ENCODE measurements around the gene FAXDC2. TPM values are rescaled to one million over a fixed set of nuclear protein-coding genes. Genes with fewer than 3 reads are reported as not detected.

The FAXDC2 gene
- total and polyA plus RNA-seq, 2 of the 13 experiments (the other 11 are each of a cell fraction or from before 2014, with no cell fraction given), result 4.7 to 58.8 TPM

DNA sequence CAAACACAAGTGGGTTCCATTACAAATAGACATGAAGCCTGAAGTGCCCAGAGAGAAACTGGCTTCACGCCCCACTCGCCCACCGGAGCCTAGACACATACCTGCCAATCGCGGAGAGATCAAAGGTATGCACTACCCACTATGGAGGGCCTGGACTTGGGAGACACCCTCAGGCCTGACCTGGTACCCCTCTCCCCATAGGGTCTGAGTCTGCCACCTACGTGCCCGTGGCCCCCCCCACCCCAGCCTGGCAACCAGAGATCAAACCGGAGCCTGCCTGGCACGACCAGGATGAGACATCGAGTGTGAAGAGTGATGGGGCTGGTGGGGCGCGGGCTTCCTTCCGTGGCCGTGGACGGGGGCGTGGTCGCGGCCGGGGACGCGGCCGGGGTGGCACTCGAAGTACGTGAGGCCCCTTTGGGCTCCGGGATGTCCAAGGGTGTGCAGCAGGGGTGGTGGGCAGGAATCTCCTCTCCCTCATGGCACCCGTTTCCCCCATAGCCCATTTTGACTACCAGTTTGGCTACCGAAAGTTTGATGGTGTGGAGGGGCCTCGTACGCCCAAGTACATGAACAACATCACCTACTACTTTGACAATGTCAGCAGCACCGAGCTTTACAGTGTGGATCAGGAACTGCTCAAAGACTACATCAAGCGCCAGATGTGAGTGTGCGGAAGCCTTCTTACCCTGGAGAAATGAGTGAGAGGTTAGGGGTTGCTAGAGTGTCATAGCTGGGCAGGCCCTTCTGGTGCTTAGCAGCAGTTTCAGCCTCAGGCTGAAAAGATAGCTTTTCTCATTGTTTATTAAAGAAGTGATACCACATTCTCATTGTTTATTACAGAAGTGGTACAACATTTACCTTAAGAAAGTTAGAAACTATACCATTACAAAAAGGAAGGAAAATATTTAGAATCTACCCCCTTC is 56.5 kb downstream of the FAXDC2 start:
- no peaks in the 10 kb centered on the region for H3K4me1 ChIP-seq (ENCODE audit: insufficient read depth, low read length)
- no peak overlapping the region for H3K4me3 ChIP-seq (replicated peaks in 1 of 3; ENCODE audit: insufficient read depth in 1 of 3, low read depth in 2 of 3, low read length in 3 of 3)
- H4K20me1 ChIP-seq (ENCODE audit: insufficient read depth, low read length), result peaks cover 7% of the 10 kb centered on the region; the same call in 1 of the 2 replicates
- intact Hi-C loops (cut with micrococcal nuclease; ENCODE audit: unreplicated experiment), result no loop called here
- in situ Hi-C loops (cut with HindIII; ENCODE audit: extremely low pct_ligation_motif_present, low pct_unique_long_range_greater_than_20kb), result no loop called here
- POLR2A ChIA-PET, result no interaction called here
- TF ChIP-seq ZNF441 (CRISPR knock-in tag; IDR thresholded peaks at IDR 0.05; ENCODE audit: borderline replicate concordance) (no peak), TCF7 (IDR thresholded peaks at IDR 0.05; ENCODE audit: low read depth) (no peak), ZNF605 (CRISPR knock-in tag; IDR thresholded peaks at IDR 0.05) (no peak), ZSCAN12 (CRISPR knock-in tag; IDR thresholded peaks at IDR 0.05) (no peak), MXD4 (CRISPR knock-in tag; IDR thresholded peaks at IDR 0.05) (no peak), RBM22 (optimal IDR thresholded peaks at IDR 0.05; ENCODE audit: low read length) (peak; percentile 87), AGO2 (optimal IDR thresholded peaks at IDR 0.05; ENCODE audit: low read depth, low read length) (peak; percentile 90), ZNF724P (CRISPR knock-in tag; IDR thresholded peaks at IDR 0.05; ENCODE audit: borderline replicate concordance) (no peak)
- TF ChIP-seq, protein P1, sequence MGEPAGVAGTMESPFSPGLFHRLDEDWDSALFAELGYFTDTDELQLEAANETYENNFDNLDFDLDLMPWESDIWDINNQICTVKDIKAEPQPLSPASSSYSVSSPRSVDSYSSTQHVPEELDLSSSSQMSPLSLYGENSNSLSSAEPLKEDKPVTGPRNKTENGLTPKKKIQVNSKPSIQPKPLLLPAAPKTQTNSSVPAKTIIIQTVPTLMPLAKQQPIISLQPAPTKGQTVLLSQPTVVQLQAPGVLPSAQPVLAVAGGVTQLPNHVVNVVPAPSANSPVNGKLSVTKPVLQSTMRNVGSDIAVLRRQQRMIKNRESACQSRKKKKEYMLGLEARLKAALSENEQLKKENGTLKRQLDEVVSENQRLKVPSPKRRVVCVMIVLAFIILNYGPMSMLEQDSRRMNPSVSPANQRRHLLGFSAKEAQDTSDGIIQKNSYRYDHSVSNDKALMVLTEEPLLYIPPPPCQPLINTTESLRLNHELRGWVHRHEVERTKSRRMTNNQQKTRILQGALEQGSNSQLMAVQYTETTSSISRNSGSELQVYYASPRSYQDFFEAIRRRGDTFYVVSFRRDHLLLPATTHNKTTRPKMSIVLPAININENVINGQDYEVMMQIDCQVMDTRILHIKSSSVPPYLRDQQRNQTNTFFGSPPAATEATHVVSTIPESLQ (CRISPR knock-in tag; conservative IDR thresholded peaks at IDR 0.05), result no peak
- TF ChIP-seq, protein P2, sequence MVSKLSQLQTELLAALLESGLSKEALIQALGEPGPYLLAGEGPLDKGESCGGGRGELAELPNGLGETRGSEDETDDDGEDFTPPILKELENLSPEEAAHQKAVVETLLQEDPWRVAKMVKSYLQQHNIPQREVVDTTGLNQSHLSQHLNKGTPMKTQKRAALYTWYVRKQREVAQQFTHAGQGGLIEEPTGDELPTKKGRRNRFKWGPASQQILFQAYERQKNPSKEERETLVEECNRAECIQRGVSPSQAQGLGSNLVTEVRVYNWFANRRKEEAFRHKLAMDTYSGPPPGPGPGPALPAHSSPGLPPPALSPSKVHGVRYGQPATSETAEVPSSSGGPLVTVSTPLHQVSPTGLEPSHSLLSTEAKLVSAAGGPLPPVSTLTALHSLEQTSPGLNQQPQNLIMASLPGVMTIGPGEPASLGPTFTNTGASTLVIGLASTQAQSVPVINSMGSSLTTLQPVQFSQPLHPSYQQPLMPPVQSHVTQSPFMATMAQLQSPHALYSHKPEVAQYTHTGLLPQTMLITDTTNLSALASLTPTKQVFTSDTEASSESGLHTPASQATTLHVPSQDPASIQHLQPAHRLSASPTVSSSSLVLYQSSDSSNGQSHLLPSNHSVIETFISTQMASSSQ (IDR thresholded peaks at IDR 0.05; ENCODE audit: low read depth), result no peak
- TF ChIP-seq, protein P2 (CRISPR knock-in tag; IDR thresholded peaks at IDR 0.05; ENCODE audit: borderline replicate concordance), result no peak
- TF ChIP-seq, protein P3, sequence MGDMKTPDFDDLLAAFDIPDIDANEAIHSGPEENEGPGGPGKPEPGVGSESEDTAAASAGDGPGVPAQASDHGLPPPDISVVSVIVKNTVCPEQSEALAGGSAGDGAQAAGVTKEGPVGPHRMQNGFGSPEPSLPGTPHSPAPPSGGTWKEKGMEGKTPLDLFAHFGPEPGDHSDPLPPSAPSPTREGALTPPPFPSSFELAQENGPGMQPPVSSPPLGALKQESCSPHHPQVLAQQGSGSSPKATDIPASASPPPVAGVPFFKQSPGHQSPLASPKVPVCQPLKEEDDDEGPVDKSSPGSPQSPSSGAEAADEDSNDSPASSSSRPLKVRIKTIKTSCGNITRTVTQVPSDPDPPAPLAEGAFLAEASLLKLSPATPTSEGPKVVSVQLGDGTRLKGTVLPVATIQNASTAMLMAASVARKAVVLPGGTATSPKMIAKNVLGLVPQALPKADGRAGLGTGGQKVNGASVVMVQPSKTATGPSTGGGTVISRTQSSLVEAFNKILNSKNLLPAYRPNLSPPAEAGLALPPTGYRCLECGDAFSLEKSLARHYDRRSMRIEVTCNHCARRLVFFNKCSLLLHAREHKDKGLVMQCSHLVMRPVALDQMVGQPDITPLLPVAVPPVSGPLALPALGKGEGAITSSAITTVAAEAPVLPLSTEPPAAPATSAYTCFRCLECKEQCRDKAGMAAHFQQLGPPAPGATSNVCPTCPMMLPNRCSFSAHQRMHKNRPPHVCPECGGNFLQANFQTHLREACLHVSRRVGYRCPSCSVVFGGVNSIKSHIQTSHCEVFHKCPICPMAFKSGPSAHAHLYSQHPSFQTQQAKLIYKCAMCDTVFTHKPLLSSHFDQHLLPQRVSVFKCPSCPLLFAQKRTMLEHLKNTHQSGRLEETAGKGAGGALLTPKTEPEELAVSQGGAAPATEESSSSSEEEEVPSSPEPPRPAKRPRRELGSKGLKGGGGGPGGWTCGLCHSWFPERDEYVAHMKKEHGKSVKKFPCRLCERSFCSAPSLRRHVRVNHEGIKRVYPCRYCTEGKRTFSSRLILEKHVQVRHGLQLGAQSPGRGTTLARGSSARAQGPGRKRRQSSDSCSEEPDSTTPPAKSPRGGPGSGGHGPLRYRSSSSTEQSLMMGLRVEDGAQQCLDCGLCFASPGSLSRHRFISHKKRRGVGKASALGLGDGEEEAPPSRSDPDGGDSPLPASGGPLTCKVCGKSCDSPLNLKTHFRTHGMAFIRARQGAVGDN (CRISPR knock-in tag; IDR thresholded peaks at IDR 0.05), result 0 out of 2 replicates have a peak, but pooled peaks have one; percentile 13
- DNase-seq (ENCODE audit: low spot score) (no peak), ATAC-seq (no peak), FAIRE-seq (no peak)
- H3K27ac ChIP-seq (ENCODE audit: extremely low read length, insufficient read depth, low read length), result no peak overlapping the region
- CTCF ChIA-PET (ENCODE audit: low intra/inter-chr PET ratio, low total read pairs), result no interaction called here
- H3K27me3 ChIP-seq (ENCODE audit: control insufficient read depth in 1 of 2, insufficient read depth in 2 of 2, low read length in 2 of 2), result no peaks in the 10 kb centered on the region
- H3K4me2 ChIP-seq (ENCODE audit: low read depth, low read length), result no peak overlapping the region
- no TSS peak for BruUV-seq (replicated peaks)
- WGBS (ENCODE audit: low lambda C conversion rate), result over 99% methylated on average over 27 of the region's 32 CpGs
- no peak overlapping the region for H2AFZ ChIP-seq (ENCODE audit: low read length)
- H3K79me2 ChIP-seq (ENCODE audit: insufficient read depth, low read length), result peaks cover 21% of the 10 kb centered on the region
- H3K9ac ChIP-seq (ENCODE audit: insufficient read depth, low read depth, low read length), result no peak overlapping the region
- peaks cover 35 to 72% of the 10 kb centered on the region in 2 experiments for H3K36me3 ChIP-seq (replicated peaks in 1 of 2; ENCODE audit: control insufficient read depth in 1 of 2, insufficient read depth in 2 of 2, low read length in 2 of 2)
- H3K9me3 ChIP-seq (ENCODE audit: low read length), result no peaks in the 10 kb centered on the region

Data from HepG2 (cell line).